Lower leg skin (tissue), 4 donors: Measurements from ENCODE around the gene OAF. TPM values are rescaled to one million over a fixed set of nuclear protein-coding genes. Genes with fewer than 3 reads are reported as not detected.
A peak's percentile ranks its signal among the peaks of the same experiment; 100 is the strongest.

Experiments used
- DNase-seq, 2 donors: peaks; one replicate each; pipeline ENCODE4 v3.0.0-alpha.2; 2019; ENCODE audit warnings: low spot score in 2 of 2
- H3K4me3 ChIP-seq: fragments of 200-600 bp; sonication (generic); 2 replicates; pipeline ENCODE4 v1.5.1; 2017; ENCODE audit warnings: mild to moderate bottlenecking, low read depth; ENCODE audit not compliant: poor library complexity, severe bottlenecking
- POLR2A ChIP-seq, 2 donors: fragments of 450-650 bp; IDR thresholded peaks; one replicate each; pipeline ENCODE4 v1.6.1; 2016 to 2017; ENCODE audit warnings: antibody characterized with exemption in 2 of 2, mild to moderate bottlenecking in 1 of 2, moderate library complexity in 1 of 2
- WGBS, 2 donors: methylation state at CpG; one replicate each; pipeline ENCODE4 v1.1.5; 2018; 5-methylcytosine and 5-hydroxymethylcytosine counted together
- intact Hi-C: fragments of 100-400 bp; cut with DNase I; formaldehyde crosslinking; loops from one replicate; pipeline ENCODE4 v1.15.0; 2023; ENCODE audit warnings: low total_unique reads
- total RNA-seq, 4 donors: library from RNA; depleted of rRNA; stranded (reverse); fragments of >200 nt; gene quantifications; one replicate each; pipeline ENCODE4 v1.1.0, GENCODE V29; 2016
- TF ChIP-seq, protein P1 (sequence below), 3 donors: fragments of 450-650 bp; IDR thresholded peaks; one replicate each; pipeline ENCODE4 v1.5.1; 2016; ENCODE audit warnings: antibody characterized with exemption in 3 of 3, mild to moderate bottlenecking in 3 of 3, moderate library complexity in 2 of 3

The OAF gene
- total RNA-seq, 4 donors from 2014 or later = 3.0 to 15.4 (median 9.1) TPM

DNA sequence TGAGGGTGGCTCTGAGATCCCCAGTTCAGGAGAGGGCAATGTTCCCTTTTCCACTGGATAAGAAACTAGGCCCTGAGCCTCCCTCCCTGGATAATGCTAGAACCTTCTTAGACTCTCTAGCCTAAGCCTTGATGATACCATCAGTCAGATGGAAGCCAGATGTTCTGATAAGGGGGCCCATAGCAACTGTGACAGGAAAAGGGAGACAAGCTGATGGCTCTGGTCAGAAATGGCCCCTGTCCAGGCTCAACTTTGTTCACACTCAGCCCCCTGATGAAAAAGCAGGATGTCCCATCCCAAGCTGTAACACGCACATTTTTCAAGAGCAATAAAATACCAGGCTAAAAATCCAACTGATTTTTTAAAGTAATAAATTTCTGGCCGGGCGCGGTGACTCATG is 7.2 kb upstream of the OAF start:
- no peak overlapping the region for H3K4me3 ChIP-seq
- WGBS, 2 donors = 62 to 82% methylated on average over 4 of the region's 4 CpGs
- TF ChIP-seq POLR2A (IDR thresholded peaks at IDR 0.05) = no peak
- TF ChIP-seq, protein P1, sequence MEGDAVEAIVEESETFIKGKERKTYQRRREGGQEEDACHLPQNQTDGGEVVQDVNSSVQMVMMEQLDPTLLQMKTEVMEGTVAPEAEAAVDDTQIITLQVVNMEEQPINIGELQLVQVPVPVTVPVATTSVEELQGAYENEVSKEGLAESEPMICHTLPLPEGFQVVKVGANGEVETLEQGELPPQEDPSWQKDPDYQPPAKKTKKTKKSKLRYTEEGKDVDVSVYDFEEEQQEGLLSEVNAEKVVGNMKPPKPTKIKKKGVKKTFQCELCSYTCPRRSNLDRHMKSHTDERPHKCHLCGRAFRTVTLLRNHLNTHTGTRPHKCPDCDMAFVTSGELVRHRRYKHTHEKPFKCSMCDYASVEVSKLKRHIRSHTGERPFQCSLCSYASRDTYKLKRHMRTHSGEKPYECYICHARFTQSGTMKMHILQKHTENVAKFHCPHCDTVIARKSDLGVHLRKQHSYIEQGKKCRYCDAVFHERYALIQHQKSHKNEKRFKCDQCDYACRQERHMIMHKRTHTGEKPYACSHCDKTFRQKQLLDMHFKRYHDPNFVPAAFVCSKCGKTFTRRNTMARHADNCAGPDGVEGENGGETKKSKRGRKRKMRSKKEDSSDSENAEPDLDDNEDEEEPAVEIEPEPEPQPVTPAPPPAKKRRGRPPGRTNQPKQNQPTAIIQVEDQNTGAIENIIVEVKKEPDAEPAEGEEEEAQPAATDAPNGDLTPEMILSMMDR (IDR thresholded peaks at IDR 0.05) = no peak
- intact Hi-C loops = no loop called here
- no peak for DNase-seq

DNA sequence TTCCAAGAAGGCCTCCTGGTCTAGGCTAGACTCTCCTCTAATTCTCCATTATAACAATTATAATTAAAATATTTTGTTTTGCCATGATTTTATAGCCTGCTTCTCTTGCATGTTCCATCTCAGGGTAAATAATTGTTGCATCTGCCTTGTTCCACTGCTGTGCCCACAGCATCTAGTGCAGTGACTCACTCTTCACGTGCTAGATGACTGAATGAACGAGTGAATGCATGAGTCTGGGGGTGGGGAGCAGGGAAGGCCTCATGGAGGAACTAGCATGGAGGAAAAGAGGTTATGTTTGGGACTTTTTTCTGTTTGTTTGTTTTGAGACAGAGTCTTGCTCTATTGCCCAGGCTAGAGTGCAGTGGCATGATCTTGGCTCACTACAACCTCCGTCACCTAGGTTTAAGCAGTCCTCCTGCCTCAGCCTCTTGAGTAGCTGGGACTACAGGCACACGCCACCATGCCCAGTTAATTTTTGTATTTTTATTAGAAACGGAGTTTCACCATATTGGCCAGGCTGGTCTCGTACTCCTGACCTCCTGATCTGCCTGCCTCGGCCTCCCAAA is 5.2 kb upstream of the OAF start:
- H3K4me3 ChIP-seq = no peak overlapping the region
- WGBS, 2 donors = 79 to 87% methylated on average over 7 of the region's 7 CpGs
- TF ChIP-seq POLR2A (IDR thresholded peaks at IDR 0.05) = no peak
- TF ChIP-seq, protein P1 (IDR thresholded peaks at IDR 0.05) = no peak
- no peak for DNase-seq
- intact Hi-C loops = no loop called here

DNA sequence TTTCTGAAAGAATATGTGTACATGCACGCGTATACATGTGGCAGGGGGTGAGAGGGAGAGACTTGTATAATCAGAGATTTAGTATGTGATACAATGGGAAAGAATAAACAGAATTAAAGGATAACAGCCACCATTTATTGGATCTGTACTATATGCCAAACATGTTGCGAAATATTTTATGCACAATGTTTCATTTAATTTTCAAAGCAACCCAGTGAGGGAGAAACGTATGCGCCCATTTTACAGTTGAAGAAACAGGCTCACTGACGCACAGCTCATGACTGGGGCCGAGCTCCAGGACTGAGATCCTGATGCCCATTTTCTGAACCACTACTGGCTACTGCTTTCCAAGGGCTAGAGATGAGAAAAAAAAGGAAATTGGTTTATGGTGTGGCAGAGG is 3.3 kb upstream of the OAF start:
- intact Hi-C loops = no loop called here
- TF ChIP-seq, protein P1 (IDR thresholded peaks at IDR 0.05) = no peak
- TF ChIP-seq POLR2A (IDR thresholded peaks at IDR 0.05) = no peak
- no peak overlapping the region for H3K4me3 ChIP-seq
- WGBS, 2 donors = 83 to 85% methylated on average over 7 of the region's 7 CpGs
- no peak for DNase-seq

DNA sequence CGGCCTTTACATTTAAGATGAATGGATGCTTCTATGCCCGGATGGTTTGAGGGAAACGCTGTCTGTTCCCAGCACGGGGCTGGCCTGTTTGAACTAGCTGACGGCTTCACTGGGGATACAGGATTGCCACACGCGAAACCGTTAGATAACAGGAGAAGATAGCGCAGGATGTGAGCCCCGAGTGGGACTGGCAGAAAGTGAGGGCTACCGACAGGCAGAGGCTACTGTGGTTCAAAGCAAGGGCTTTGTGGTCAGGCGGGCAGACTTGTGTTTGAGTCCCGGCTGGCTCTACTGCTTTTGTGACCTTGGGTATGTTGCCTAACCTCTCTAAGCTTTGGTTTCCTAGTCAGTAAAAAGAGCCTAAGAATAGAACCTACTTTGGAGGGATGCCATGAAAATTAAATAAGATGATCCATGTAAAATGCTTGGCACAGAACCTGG is 2.8 kb upstream of the OAF start:
- no peak overlapping the region for H3K4me3 ChIP-seq
- intact Hi-C loops = no loop called here
- no peak for TF ChIP-seq POLR2A (IDR thresholded peaks at IDR 0.05)
- TF ChIP-seq, protein P1 (IDR thresholded peaks at IDR 0.05) = peak in 1 of 3 donors; percentile 25
- 43 to 49% methylated on average over 13 of the region's 13 CpGs for WGBS, 2 donors
- no peak for DNase-seq

DNA sequence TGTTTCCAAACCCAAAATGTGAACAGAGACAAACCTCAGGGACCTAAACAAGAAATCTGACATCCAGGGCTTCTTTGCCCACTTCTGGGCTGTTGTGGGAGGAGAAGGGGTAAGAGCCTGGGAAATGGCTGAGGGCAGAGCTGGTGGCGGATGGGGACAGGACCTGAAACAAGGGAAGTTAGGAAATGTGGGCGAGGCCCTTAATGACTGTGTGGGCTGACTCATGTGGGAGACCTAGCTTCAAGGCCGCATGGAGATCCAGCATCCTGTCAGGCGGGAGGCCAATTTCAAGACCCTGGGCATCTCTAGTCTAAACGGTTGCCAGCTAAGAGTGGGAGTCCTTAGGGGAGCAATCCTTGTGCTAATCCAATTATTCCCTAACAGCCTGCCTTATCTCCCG is 2.1 kb upstream of the OAF start:
- 47 to 49% methylated on average over 5 to 6 of the region's 6 CpGs for WGBS, 2 donors
- H3K4me3 ChIP-seq = no peak overlapping the region
- intact Hi-C loops = no loop called here
- DNase-seq = peak; percentile 72 to 92
- TF ChIP-seq, protein P1 (IDR thresholded peaks at IDR 0.05) = no peak
- no peak for TF ChIP-seq POLR2A (IDR thresholded peaks at IDR 0.05)
